Upper lobe of right lung (tissue), 1 donor: ENCODE data around the gene CLCN5. TPM values are rescaled to one million over a fixed set of nuclear protein-coding genes. Genes with fewer than 3 reads are reported as not detected.

Source experiments
- ATAC-seq: fragments of 200-7000 bp; cut with Tn5 transposase; one replicate; pipeline ENCODE4 v1.9.1; 2020; ENCODE audit warnings: mild to moderate bottlenecking, moderate library complexity
- DNase-seq: peaks from one replicate; pipeline ENCODE4 v3.0.0-alpha.2; 2020
- H3K27ac ChIP-seq: fragments of 200-600 bp; one replicate; pipeline ENCODE4 v1.8.0; 2022
- H3K27me3 ChIP-seq: fragments of 200-600 bp; one replicate; pipeline ENCODE4 v1.8.0; 2022; ENCODE audit warnings: mild to moderate bottlenecking
- H3K36me3 ChIP-seq: fragments of 200-600 bp; one replicate; pipeline ENCODE4 v1.8.0; 2022
- H3K4me1 ChIP-seq: fragments of 200-600 bp; one replicate; pipeline ENCODE4 v1.8.0; 2022
- H3K4me3 ChIP-seq: fragments of 200-600 bp; one replicate; pipeline ENCODE4 v1.8.0; 2022; ENCODE audit warnings: mild to moderate bottlenecking
- H3K9me3 ChIP-seq: fragments of 200-600 bp; one replicate; pipeline ENCODE4 v1.8.0; 2022
- CTCF ChIP-seq: fragments of 200-600 bp; IDR thresholded peaks from one replicate; pipeline ENCODE4 v1.8.0; 2022; ENCODE audit warnings: antibody characterized with exemption
- intact Hi-C: fragments of 100-400 bp; cut with DNase I; formaldehyde crosslinking; loops from one replicate; pipeline ENCODE4 v1.11.0; 2022
- total RNA-seq: library from RNA; stranded (reverse); fragmentation: NEBNext Ultra II Directional; extraction: Animal tissue kit (Norgen Biotek cat#: 25700); gene quantifications from one replicate; pipeline ENCODE4 v1.2.1, GENCODE V29; 2021
- donor health status: DM: no; HTN: yes; CAD: no; lungs with severe emphysema.

CLCN5 gene
- total RNA-seq, 1 donor from 2014 or later = 12.2 TPM

DNA sequence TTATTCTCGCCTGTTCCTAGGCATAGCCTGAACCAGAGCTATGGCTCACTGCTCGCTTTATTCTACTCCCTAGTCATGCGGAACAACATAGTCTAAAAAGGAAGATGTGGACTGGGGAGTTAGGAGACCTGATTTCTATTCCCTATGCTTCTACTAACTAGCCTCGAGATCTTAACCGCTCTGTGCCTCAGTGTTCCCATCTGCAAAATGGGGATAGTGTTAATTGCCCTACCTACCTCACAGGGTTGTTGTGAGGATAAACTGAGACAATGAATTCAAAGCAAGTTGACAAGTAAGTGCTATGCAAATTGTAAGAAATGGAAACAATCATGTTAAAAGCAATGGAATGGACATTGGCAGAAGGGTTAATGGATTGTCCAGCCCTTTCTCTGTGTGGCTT lies 176.4 kb downstream of the CLCN5 start:
- no peak for ATAC-seq
- H3K4me1 ChIP-seq = no peaks in the 10 kb centered on the region
- H3K27ac ChIP-seq = no peak overlapping the region
- no peaks in the 10 kb centered on the region for H3K36me3 ChIP-seq
- H3K27me3 ChIP-seq = no peaks in the 10 kb centered on the region
- H3K4me3 ChIP-seq = no peak overlapping the region
- no peak for DNase-seq
- no peaks in the 10 kb centered on the region for H3K9me3 ChIP-seq
- no peak for TF ChIP-seq CTCF
- intact Hi-C loops = no loop called here

DNA sequence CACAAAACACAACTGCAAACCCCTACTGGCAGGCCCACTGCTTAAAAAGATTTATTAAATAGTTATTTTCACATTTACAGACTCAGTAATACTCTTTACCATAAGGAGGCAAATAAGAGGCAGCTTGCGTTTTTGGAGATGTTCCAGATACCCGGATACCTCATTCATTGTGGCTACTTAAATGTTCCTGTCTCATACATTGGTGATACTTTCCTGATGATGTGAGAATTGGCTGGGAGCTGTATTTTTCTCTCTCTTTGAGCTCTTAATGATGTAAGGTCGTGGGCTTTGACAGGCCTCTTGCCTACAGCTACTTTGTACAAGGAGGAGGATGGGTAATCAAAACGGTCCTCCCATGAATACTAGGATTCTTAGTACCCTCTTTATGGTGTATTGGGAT lies 176.9 kb downstream of the CLCN5 start:
- intact Hi-C loops = no loop called here
- TF ChIP-seq CTCF = no peak
- no peak for DNase-seq

DNA sequence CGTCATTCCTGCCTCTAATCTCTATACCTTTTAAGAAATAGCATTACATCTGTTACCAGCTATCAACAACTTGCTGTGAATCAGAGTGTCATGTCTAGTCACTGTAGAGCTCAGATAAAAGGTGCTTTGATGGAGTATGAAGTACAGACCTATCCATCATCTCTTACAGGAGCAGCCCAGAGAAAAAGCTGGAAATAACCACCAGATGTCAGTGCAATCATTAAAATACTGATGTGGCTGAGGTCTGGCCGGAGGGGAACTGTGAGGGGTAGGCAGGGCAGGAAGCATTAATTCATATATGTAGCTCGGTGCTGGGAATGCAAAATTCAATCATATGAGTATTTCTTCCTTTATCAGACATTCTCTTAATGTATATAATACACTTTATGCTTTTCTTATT lies 177.8 kb downstream of the CLCN5 start:
- H3K4me1 ChIP-seq = no peaks in the 10 kb centered on the region
- ATAC-seq = no peak
- no peak for DNase-seq

More for the DNA sequence above, 176.9 kb downstream of the CLCN5 start:
- Histone ChIP-seq H3K4me1 (no peaks in the 10 kb centered on the region), H3K4me3 (no peak overlapping the region), H3K27me3 (no peaks in the 10 kb centered on the region), H3K9me3 (no peaks in the 10 kb centered on the region), H3K27ac (no peak overlapping the region), H3K36me3 (no peaks in the 10 kb centered on the region)
- ATAC-seq = no peak

GRCh38 chrX:50103176-50103575 lies 180.8 kb downstream of the CLCN5 start:
- ATAC-seq = no peak
- H3K4me1 ChIP-seq = no peaks in the 10 kb centered on the region
- H3K9me3 ChIP-seq = no peaks in the 10 kb centered on the region
- intact Hi-C loops = no loop called here
- TF ChIP-seq CTCF = no peak
- H3K36me3 ChIP-seq = no peaks in the 10 kb centered on the region
- no peak for DNase-seq
- H3K27ac ChIP-seq = no peak overlapping the region
- no peak overlapping the region for H3K4me3 ChIP-seq
- no peaks in the 10 kb centered on the region for H3K27me3 ChIP-seq

More for the DNA sequence above, 177.8 kb downstream of the CLCN5 start:
- intact Hi-C loops = no loop called here
- Histone ChIP-seq H3K36me3 (no peaks in the 10 kb centered on the region), H3K4me3 (no peak overlapping the region), H3K27me3 (no peaks in the 10 kb centered on the region), H3K9me3 (no peaks in the 10 kb centered on the region), H3K27ac (no peak overlapping the region)
- peak; percentile 17 for TF ChIP-seq CTCF

- Histone ChIP-seq H3K4me3 (no peak overlapping the region), H3K27me3 (no peaks in the 10 kb centered on the region), H3K36me3 (no peaks in the 10 kb centered on the region), H3K4me1 (no peaks in the 10 kb centered on the region), H3K27ac (no peak overlapping the region), H3K9me3 (no peaks in the 10 kb centered on the region)
- DNase-seq = no peak
- no peak for TF ChIP-seq CTCF
- intact Hi-C loops = no loop called here
- no peak for ATAC-seq
Observed at GRCh38 chrX:50103866-50104566, 181.6 kb downstream of the CLCN5 start.
